ENCODE data around the gene ATF6B. TPM values are rescaled to one million over a fixed set of nuclear protein-coding genes. Genes with fewer than 3 reads are reported as not detected.
"Not testable (repeated sequence)": the region's sequence is repeated elsewhere in the genome, so short reads cannot be mapped to it uniquely, and the experiment has no call there.

ATF6B gene
- total and polyA plus RNA-seq, 9 donors: 11.7 to 53.3 (median 46.5) TPM

- H3K27me3 ChIP-seq (ENCODE audit: control insufficient read depth, insufficient read depth, low read length): peaks cover 70% of the 10 kb centered on the region
- WGBS (ENCODE audit: insufficient coverage): 6% methylated on average over 28 of the region's 39 CpGs
- H3K4me3 ChIP-seq (ENCODE audit: low read length): peak overlapping the region; percentile 21
- H3K27ac ChIP-seq (ENCODE audit: low read length): no peak overlapping the region
- peaks cover 28% of the 10 kb centered on the region for H3K4me1 ChIP-seq (ENCODE audit: control insufficient read depth, insufficient read depth, low read length)
- H3K9me3 ChIP-seq (replicated peaks; ENCODE audit: control insufficient read depth, low read depth, low read length): no peaks in the 10 kb centered on the region
- no peaks in the 10 kb centered on the region for H3K36me3 ChIP-seq (ENCODE audit: control insufficient read depth, insufficient read depth, low read length)
- peak; percentile 73 for DNase-seq
These were observed 20.4 kb upstream of the ATF6B start for GRCh38 chr6:32148289-32149091.

- WGBS (ENCODE audit: insufficient coverage): 88% methylated on average over 2 of the region's 4 CpGs
- no peak for DNase-seq
- Histone ChIP-seq H3K36me3 (ENCODE audit: control insufficient read depth, insufficient read depth, low read length) (no peaks in the 10 kb centered on the region), H3K27me3 (ENCODE audit: control insufficient read depth, insufficient read depth, low read length) (peaks cover 61% of the 10 kb centered on the region), H3K4me3 (ENCODE audit: low read length) (no peak overlapping the region), H3K4me1 (ENCODE audit: control insufficient read depth, insufficient read depth, low read length) (peaks cover 19% of the 10 kb centered on the region), H3K27ac (ENCODE audit: low read length) (no peak overlapping the region), H3K9me3 (replicated peaks; ENCODE audit: control insufficient read depth, low read depth, low read length) (no peaks in the 10 kb centered on the region)
These were observed 19.5 kb upstream of the ATF6B start for GRCh38 chr6:32147401-32148132.

GRCh38 chr6:32146687-32147086 is 18.6 kb upstream of the ATF6B start:
- WGBS (ENCODE audit: insufficient coverage): 20% methylated on average over 4 of the region's 4 CpGs
- Histone ChIP-seq H3K9me3 (replicated peaks; ENCODE audit: control insufficient read depth, low read depth, low read length) (no peaks in the 10 kb centered on the region), H3K27ac (ENCODE audit: low read length) (no peak overlapping the region), H3K4me1 (ENCODE audit: control insufficient read depth, insufficient read depth, low read length) (peaks cover 11% of the 10 kb centered on the region), H3K36me3 (ENCODE audit: control insufficient read depth, insufficient read depth, low read length) (no peaks in the 10 kb centered on the region), H3K27me3 (ENCODE audit: control insufficient read depth, insufficient read depth, low read length) (peaks cover 57% of the 10 kb centered on the region), H3K4me3 (ENCODE audit: low read length) (no peak overlapping the region)
- no peak for DNase-seq

GRCh38 chr6:32146287-32146686 is 18.2 kb upstream of the ATF6B start:
- Histone ChIP-seq H3K9me3 (replicated peaks; ENCODE audit: control insufficient read depth, low read depth, low read length) (no peaks in the 10 kb centered on the region), H3K4me3 (ENCODE audit: low read length) (no peak overlapping the region), H3K27me3 (ENCODE audit: control insufficient read depth, insufficient read depth, low read length) (peaks cover 54% of the 10 kb centered on the region), H3K27ac (ENCODE audit: low read length) (no peak overlapping the region), H3K4me1 (ENCODE audit: control insufficient read depth, insufficient read depth, low read length) (peaks cover 9% of the 10 kb centered on the region), H3K36me3 (ENCODE audit: control insufficient read depth, insufficient read depth, low read length) (no peaks in the 10 kb centered on the region)
- WGBS (ENCODE audit: insufficient coverage): 92% methylated on average over 1 of the region's 1 CpG
- DNase-seq: no peak

GRCh38 chr6:32144238-32144637 is 16.2 kb upstream of the ATF6B start:
- H3K9me3 ChIP-seq (replicated peaks; ENCODE audit: control insufficient read depth, low read depth, low read length); H3K36me3 ChIP-seq (ENCODE audit: control insufficient read depth, insufficient read depth, low read length); DNase-seq; H3K4me3 ChIP-seq (ENCODE audit: low read length); H3K27ac ChIP-seq (ENCODE audit: low read length); H3K4me1 ChIP-seq (ENCODE audit: control insufficient read depth, insufficient read depth, low read length): not testable (repeated sequence)
- WGBS (ENCODE audit: insufficient coverage): no CpG with 5 or more reads among the region's 7 CpGs
- H3K27me3 ChIP-seq (ENCODE audit: control insufficient read depth, insufficient read depth, low read length): peaks cover 35% of the 10 kb centered on the region

- Histone ChIP-seq H3K4me1 (ENCODE audit: control insufficient read depth, insufficient read depth, low read length) (no peaks in the 10 kb centered on the region), H3K27ac (ENCODE audit: low read length) (no peak overlapping the region), H3K36me3 (ENCODE audit: control insufficient read depth, insufficient read depth, low read length) (no peaks in the 10 kb centered on the region), H3K27me3 (ENCODE audit: control insufficient read depth, insufficient read depth, low read length) (peaks cover 5% of the 10 kb centered on the region), H3K9me3 (replicated peaks; ENCODE audit: control insufficient read depth, low read depth, low read length) (no peaks in the 10 kb centered on the region), H3K4me3 (ENCODE audit: low read length) (no peak overlapping the region)
- no peak for DNase-seq
- WGBS (ENCODE audit: insufficient coverage): 90% methylated on average over 2 of the region's 5 CpGs
These were observed 12.5 kb upstream of the ATF6B start for GRCh38 chr6:32140420-32141046.

GRCh38 chr6:32139590-32139989 is 11.5 kb upstream of the ATF6B start:
- Histone ChIP-seq H3K27ac (ENCODE audit: low read length) (no peak overlapping the region), H3K4me1 (ENCODE audit: control insufficient read depth, insufficient read depth, low read length) (no peaks in the 10 kb centered on the region), H3K27me3 (ENCODE audit: control insufficient read depth, insufficient read depth, low read length) (peaks cover 4% of the 10 kb centered on the region), H3K9me3 (replicated peaks; ENCODE audit: control insufficient read depth, low read depth, low read length) (no peaks in the 10 kb centered on the region), H3K36me3 (ENCODE audit: control insufficient read depth, insufficient read depth, low read length) (no peaks in the 10 kb centered on the region), H3K4me3 (ENCODE audit: low read length) (no peak overlapping the region)
- DNase-seq: no peak
- WGBS (ENCODE audit: insufficient coverage): 20% methylated on average over 2 of the region's 5 CpGs

- no peaks in the 10 kb centered on the region for H3K4me1 ChIP-seq (ENCODE audit: control insufficient read depth, insufficient read depth, low read length)
- no peak overlapping the region for H3K27ac ChIP-seq (ENCODE audit: low read length)
- H3K27me3 ChIP-seq (ENCODE audit: control insufficient read depth, insufficient read depth, low read length): peaks cover 9% of the 10 kb centered on the region
- no peak for DNase-seq
- H3K36me3 ChIP-seq (ENCODE audit: control insufficient read depth, insufficient read depth, low read length): no peaks in the 10 kb centered on the region
- H3K9me3 ChIP-seq (replicated peaks; ENCODE audit: control insufficient read depth, low read depth, low read length): no peaks in the 10 kb centered on the region
- H3K4me3 ChIP-seq (ENCODE audit: low read length): no peak overlapping the region
These were observed 9.4 kb upstream of the ATF6B start for GRCh38 chr6:32137454-32137853.

GRCh38 chr6:32133786-32134185 is 5.7 kb upstream of the ATF6B start:
- WGBS (ENCODE audit: insufficient coverage): no CpG with 5 or more reads among the region's 4 CpGs
- no peaks in the 10 kb centered on the region for H3K36me3 ChIP-seq (ENCODE audit: control insufficient read depth, insufficient read depth, low read length)

GRCh38 chr6:32132110-32132509 is 4.1 kb upstream of the ATF6B start:
- H3K9me3 ChIP-seq (replicated peaks; ENCODE audit: control insufficient read depth, low read depth, low read length): no peaks in the 10 kb centered on the region
- H3K27ac ChIP-seq (ENCODE audit: low read length): no peak overlapping the region
- no peak for DNase-seq
- H3K4me3 ChIP-seq (ENCODE audit: low read length): no peak overlapping the region
- peaks cover 6% of the 10 kb centered on the region for H3K27me3 ChIP-seq (ENCODE audit: control insufficient read depth, insufficient read depth, low read length)
- H3K4me1 ChIP-seq (ENCODE audit: control insufficient read depth, insufficient read depth, low read length): peaks cover 20% of the 10 kb centered on the region
- H3K36me3 ChIP-seq (ENCODE audit: control insufficient read depth, insufficient read depth, low read length): peaks cover under 1% of the 10 kb centered on the region

More at GRCh38 chr6:32133786-32134185, 5.7 kb upstream of the ATF6B start:
- Histone ChIP-seq H3K27me3 (ENCODE audit: control insufficient read depth, insufficient read depth, low read length) (peaks cover 6% of the 10 kb centered on the region), H3K9me3 (replicated peaks; ENCODE audit: control insufficient read depth, low read depth, low read length) (no peaks in the 10 kb centered on the region), H3K27ac (ENCODE audit: low read length) (no peak overlapping the region), H3K4me1 (ENCODE audit: control insufficient read depth, insufficient read depth, low read length) (peaks cover 11% of the 10 kb centered on the region), H3K4me3 (ENCODE audit: low read length) (no peak overlapping the region)
- no peak for DNase-seq
